Activated CD8-positive, alpha-beta memory T cell treated with anti-CD3 and anti-CD28 coated beads for 36 hours (primary cell): ENCODE measurements around the gene DOC2B. TPM values are rescaled to one million over a fixed set of nuclear protein-coding genes. Genes with fewer than 3 reads are reported as not detected.
"Not testable (repeated sequence)": the region's sequence is repeated elsewhere in the genome, so short reads cannot be mapped to it uniquely, and the experiment has no call there.

ENCODE experiments used
- CTCF ChIA-PET: fragments of 350-600 bp; sonication (Branson Sonifier 250); formaldehyde crosslinking; loops from one replicate; lab custom pipeline; 2021; ENCODE audit warnings: antibody characterized with exemption; lab: Charles Lee
- POLR2A ChIA-PET: fragments of 350-600 bp; sonication (Branson Sonifier 250); formaldehyde crosslinking; loops from one replicate; lab custom pipeline; 2021; ENCODE audit warnings: antibody characterized with exemption; lab: Charles Lee
- total RNA-seq, 2 experiments: library from RNA; stranded (reverse); gene quantifications; one replicate each; pipeline ENCODE4 v1.2.3, GENCODE V29; 2021

The DOC2B gene
- total RNA-seq, 2 experiments from 2014 or later = 0.13 to 0.21 TPM

DNA sequence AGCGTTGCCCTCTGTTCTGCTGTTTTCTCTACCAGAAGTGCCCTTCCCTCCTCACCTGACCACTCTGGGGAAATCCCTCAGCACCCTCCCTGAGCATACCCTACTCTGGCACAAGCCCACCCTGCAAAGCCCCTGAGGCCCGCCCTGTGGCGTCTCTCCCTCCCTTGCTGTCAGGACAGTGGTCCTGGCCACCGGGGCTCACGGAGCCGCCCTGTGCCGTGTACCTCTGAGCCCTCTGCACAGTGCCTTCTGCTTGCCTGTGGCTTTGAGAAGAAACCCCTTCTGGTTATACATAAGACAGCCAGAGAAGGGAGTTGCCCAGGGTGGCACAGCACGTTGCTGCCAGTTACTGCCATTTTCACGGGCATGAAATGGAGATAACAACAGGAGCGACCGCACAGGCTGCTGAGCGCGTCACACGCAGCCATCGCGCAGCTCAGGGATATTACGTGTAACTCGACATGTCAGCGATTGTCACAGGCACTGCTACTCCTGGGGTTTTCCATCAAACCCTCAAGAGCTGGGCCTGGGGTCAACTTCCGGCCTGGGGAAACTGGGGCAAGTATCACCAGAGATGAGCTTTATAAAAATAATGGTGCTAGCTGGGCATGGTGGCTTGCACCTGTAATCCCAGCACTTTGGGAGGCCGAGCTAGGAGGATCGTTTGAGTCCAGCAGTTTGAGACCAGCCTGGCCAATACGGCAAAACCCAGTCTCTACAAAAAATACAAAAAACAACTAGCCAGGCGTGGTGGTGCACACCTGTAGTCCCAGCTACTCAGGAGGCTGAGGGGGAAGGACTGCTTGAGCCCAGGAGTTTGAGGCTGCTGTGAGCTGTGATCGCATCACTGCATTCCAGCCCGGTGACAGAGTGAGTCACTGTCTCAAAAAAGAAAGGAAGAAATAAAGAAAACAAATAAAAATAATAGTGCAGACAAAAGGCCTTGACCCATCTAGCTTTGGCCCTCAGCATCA, 29.3 kb downstream of the DOC2B start:
- ChIA-PET CTCF (no interaction called here), POLR2A (no interaction called here)

DNA sequence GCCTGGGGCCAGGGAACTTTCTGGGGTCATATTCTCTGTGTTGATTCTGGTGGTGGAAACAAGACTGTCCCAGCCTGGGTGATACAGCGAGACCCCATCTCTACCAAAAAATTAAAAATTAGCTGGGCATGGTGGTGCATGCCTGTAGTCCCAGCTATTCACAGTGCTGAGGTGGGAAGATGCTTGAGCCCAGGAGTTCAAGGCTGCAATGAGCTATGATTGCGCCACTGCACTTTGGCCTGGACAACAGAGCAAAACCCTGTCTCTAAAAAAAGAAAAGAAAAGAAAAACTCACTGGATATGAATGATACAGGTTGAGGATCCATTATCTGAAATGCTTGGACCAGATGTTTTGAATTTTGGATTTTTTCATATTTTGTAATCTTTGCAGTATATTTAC, 30.4 kb downstream of the DOC2B start:
- ChIA-PET CTCF (interaction anchor here (1.1 kb wide), 1 partner anchor 32 kb away, joined by 3 read pairs; no protein-coding TSS in a partner anchor), POLR2A (no interaction called here)

DNA sequence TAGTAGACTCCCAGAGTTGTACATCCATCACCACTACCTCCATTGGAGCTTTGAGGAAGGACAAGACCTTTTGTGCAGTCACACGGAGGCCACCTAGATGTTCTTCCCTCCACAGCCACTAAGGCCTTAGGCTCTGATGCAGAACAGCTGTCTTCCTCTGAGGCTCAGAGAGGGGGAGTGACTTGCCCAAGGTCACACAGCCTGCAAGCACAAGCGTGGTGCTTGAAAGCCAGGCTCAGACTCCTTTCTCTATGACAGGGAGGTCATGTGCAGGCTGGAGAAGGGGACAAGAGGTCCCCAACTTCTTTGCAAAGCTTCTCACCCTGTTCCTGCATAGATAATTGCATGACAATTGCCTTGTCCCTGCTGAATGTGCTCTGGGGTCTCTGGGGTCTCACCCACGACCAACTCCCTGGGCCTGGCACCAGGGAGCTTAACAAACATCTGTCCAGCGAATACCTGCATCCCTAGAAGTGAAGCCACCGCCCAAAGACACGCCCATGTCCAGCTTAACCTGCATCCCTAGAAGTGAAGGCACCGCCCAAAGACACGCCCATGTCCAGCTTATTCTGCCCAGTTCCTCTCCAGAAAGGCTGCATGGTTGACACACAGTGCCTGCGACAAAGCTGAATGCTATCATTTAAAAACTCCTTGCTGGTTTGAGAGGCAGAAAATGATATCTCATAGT, 31.4 kb downstream of the DOC2B start:
- CTCF ChIA-PET = interaction anchor here (0.6 to 1.1 kb wide), 2 partner anchors 33 to 538 kb away, joined by 3 read pairs; no protein-coding TSS in a partner anchor
- POLR2A ChIA-PET = no interaction called here

DNA sequence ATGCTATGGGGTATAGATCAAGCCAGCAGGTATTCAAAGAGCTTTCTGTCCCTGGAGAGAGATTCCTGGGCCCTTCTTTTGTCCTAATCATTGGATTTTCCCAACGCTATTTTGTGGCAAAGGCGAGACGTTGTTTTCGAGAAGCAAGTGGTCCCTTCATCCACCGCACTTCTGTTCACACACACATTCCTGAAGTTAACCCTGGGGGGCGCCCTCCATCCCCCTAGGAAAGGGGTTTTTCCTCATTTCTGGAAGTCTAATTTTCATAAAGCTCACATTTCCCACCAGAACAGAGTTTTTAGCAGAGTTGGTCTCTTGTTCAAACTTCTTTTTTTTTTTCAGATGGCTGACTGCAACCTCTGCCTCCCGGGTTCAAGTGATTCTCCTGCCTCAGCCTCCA, 32.2 kb downstream of the DOC2B start:
- ChIA-PET POLR2A (no interaction called here), CTCF (interaction anchor here (0.6 kb wide), 1 partner anchor 540 kb away, joined by 3 read pairs; no protein-coding TSS in a partner anchor)

DNA sequence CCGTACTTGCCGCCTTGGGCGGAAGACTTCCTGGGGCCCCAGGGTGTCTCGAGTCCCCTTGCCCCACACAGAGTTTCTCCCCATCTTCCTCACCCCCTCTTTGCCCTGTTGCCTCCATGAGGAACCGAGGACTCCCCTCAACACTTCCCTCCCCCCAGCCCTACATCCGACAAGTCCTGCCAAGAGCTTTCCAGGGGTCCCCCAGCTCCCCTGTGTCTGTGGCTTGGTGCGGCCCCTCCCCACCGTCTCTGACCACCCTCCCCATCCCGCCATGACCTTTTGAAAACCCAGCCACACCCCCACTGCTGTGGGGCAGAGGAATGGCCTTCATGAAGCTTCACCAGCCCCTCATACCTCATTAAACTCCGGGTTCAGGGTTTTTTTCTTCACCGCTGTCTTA, 32.7 kb downstream of the DOC2B start:
- CTCF ChIA-PET = interaction anchor here (0.6 kb wide), 1 partner anchor 541 kb away, joined by 3 read pairs; no protein-coding TSS in a partner anchor
- POLR2A ChIA-PET = no interaction called here

DNA sequence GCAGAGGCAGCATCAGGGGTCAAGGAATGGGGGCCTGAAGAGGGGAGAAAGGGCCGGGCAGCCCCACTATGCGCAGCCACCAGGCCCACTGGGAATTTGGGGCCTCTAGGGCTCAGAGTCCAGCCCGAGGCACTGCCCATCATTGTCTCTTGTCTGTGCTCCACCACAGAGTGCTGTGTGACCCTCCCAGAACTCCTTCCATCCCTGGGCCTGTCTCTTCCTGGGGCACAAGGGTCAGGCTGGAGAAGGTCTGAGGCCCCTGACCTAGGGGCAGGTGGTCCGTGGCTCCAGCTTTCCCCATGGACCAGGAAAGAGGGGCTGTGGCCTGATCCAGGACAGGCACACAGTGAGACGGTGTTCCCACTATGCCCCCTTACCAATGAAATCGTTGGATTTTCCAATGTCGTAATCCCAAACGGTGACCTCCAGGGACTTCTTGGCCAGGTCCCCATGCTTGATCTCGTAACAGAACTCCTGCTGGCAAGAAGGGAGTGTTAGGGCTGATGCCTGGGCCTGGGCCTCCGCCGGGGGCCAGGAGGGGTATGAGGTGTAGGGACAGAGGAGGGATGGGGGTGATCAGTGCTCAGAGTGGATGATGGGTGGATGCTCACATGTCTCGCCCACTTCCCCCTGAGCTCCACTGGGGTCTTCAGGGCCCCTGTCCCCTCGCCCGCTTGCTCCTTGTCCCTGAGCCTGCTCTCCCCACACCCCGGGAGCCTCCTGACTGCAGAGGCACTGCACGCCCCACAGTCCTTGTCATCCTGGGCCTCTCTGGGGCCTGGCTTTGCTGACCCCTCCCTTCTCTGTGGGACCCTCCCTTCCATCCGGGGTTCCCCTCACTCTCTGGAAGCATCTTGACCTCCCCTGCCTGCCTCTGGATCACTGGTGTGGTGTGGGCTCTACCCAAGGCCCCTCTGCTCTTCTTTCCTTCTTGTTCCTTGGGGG, 33.4 kb downstream of the DOC2B start:
- ChIA-PET CTCF (no interaction called here), POLR2A (no interaction called here)

DNA sequence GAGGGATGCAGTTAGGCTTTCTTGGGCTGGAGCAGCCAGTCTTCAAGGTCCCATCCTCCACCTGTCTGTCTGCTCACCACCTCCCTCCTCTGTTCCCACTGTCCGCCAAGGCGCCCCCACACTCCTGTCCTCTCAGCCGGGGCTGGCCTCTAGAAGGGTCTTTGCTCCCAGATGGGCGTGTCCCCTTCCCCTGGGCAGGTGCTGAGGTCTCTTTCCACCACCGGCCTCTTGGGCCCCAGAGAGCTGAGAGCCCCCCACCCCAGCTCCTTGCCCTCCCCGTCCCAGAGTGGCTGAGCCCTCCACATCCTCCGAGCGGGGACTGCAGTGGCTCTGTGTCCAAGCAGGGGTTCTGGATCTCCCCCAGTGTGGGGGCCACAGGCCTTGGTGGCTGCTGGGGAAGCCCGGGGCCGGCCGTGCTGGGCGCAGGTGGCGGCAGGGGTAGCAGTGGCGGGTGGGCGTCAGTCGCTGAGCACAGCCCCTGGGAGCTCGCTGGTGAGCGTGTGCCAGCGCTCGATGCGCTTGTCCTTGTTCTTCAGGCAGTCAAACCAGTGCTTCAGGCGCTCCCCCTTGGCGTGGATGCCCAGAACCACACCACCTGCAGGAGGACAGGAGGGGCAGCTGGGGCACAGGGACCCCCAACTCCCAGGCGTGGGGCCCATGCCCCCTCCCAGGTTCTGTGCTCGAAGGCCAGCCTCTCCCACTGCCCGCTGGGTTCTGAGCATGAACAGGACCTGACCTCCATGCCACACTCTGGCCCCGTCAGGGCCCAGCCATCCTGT, 34.3 kb downstream of the DOC2B start:
- ChIA-PET POLR2A (no interaction called here), CTCF (interaction anchor here (1.2 kb wide), 1 partner anchor 392 kb away, joined by 3 read pairs; no protein-coding TSS in a partner anchor)

DNA sequence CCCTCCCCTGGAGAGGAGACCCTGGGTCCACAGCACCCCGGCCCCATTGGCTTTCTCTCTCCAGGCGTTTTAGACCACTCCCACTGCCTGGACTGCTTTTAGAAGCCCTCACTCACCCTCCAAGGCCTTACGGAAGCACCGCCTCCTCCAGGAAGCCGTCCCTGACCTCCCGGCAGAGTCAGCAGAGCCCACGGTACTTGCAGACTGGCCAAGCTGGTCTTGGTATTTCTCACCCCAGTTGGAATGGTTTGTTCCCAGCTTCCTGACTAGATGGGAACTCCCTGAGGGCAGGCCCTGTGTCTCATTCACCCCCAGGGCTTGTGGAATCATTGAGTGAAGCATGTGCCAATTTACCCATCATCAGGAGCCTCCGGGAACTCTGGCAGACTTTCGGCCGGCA, 34.9 kb downstream of the DOC2B start:
- ChIA-PET POLR2A (no interaction called here), CTCF (interaction anchor here (1.2 kb wide), 1 partner anchor 392 kb away, joined by 3 read pairs; no protein-coding TSS in a partner anchor)

DNA sequence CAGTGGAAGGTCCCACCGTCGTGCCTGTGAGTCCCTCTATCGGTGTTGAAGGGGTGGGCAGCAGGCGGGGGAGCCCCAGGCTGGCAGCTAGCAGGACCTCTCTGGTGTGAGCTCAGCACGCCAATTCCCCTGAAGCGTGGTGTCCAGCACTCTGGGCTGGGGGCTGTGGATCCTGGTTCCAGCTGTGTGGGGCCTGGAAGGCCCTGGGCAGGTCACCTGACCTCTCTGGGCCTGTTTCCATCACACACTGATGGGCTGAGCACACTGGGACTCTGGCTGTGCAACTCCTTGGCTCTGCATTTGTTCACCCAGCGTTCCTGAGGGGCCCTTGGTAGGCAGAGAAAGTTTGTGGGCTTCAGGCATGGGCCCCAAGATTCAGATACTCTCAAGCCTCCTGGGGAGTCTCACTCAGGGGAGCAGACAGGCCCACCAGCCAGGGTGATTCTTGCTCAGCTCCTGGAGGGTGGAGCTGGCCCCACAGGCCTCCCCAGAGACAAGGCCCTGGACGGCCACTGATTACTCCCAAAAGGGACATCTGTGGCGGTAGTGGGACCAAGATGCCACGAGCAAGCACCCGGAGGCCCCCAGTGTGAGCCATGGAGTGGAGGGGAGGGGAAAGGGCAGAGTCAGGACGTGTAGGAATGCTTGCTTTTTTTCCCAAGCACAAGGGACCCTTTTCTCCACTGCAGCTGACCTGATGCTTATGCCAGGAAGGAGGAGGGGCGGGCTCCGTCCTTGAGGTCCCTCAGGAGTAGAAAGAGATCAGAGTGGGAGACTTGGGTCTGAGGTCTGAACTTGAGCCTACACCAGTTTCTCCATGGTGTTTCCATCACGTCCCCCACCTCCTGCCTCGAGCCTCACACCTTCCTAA, 35.5 kb downstream of the DOC2B start:
- POLR2A ChIA-PET = no interaction called here
- CTCF ChIA-PET = interaction anchor here (1.2 to 1.7 kb wide), 2 partner anchors 240 to 393 kb away, joined by 3 to 4 read pairs; no protein-coding TSS in a partner anchor

DNA sequence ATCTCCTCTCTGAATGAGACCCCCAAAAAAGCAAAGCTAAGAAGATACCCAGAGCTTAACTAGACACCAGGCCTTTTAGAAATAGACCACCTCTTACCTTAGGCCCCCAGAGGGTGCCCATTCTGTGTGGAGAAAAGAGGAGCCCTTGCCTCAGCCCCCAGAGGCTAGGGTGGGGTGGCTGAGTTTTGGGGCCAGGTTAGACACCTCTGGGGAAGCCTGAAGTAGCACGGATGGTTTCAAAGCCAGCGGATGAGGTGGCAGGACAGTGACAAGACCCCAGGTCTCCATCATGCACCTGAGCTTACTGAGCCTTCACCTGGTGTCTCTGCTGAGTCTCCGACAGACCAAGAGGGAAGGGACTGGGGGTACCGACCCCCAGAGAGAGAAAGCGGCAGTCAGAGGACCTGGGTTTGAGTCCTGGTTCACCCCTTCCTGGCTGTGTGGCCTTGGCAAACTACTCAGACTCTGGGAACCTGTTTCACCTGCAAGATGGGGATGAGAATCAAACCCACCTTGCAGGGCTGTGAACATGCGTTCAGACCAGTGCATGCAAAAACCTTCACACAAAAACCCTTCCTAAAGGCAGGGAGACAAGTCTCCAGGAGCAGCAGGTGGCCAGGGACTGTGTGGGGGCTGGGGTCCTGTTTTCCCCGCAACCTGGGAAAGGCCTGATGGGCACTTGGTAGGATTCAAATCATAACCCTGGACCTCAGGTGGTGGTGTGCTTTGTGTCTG, 36.3 kb downstream of the DOC2B start:
- ChIA-PET POLR2A (no interaction called here), CTCF (interaction anchor here (1.7 kb wide), 1 partner anchor 240 kb away, joined by 4 read pairs; no protein-coding TSS in a partner anchor)

DNA sequence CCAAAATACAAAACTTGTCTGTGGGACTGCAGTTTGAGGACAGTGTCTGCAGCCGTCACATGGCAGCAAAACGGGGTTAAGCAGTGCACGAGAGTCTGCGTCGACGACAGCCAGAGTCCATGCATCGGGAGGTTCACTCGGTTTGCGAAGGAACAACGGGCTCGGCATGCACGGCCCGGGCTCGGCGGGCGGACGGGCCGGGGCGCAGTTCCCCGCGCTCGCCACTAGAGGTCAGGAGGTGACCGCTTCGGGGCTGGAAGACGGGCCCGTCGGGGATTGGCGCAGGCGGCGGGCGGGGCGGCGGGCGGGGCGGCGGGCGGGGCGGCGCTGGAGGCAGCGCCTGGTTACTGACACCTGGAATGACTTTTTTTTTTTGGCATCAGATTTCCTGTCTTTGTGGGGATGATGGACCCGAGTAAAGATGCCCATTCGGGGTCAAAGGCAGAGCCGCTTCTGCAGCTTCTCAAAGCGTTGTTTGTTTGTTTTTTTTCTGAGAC, 37.6 kb downstream of the DOC2B start:
- ChIA-PET CTCF (interaction anchor here (1.1 to 1.7 kb wide), 3 partner anchors 242 to 833 kb away, joined by 3 to 4 read pairs (median 3); no protein-coding TSS in a partner anchor), POLR2A (no interaction called here)

DNA sequence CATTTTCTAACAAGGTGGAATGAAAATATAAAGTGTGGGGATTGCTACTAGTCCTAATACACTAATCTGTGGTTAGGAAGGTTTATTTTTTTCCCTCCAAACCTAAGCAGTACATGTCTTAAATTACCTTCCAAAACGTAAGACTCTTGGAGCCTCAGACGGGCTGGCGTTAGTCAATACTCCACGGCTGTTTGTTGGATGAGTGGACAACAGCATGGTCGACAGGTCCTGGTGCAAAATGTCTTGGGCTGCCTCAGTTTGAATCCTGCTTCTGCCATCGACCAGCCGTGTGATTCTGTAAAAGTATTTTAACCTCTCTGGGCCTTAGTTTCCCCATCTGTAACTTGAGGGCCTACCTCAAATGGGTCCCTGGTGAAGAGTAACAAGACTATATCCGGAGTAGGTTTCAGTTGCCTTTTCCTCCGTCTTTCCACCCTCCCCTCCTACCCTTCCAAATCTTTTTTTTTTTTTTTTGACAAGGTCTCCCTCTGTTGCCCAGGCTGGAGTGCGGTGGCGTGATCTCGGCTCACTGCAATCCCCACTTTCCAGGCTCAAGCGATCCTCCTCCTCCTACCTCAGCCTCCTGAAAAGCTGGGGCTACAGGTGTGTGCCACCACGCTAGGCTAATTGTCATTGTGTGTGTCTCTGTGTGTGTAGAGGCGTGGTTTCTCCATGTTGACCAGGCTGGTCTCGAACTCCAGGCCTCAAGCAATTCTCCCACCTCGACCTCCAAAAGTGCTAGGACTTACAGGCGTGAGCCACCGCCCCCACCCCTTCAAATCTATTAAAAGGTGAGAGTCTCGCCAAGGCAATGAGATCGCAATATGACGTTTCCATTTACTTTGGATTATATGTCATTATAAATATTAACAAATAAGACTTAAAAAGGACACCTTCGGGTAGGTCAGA, 38.3 kb downstream of the DOC2B start:
- POLR2A ChIA-PET = no interaction called here

DNA sequence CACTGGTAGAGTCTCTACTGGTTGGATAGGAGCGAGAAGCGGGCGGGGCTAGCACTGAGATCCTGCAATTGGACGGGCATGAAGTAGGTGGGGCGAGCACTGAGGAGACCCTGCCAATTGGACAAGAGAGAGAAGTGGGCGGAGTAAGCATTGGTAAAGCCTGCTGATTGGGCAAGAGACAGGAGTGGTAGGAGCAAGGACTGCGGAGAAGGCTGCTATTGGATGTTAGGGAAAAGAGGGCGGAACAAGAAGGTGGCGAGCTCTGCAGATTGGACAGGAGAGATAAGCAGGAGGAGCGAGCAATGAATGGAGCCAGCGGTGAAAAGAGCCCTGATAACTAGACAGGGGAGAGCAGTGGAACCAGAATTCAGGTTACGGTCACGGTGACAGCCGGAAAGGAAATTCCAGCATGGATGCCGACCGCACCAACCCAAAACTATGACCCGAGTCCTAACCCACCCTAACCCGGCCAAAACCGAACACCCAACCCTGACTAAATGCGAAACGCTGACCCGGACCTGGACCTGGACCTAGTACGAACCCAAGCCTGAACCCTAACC, 39.3 kb downstream of the DOC2B start:
- ChIA-PET POLR2A (no interaction called here), CTCF (no interaction called here)

More for the DNA sequence above, 38.3 kb downstream of the DOC2B start:
- CTCF ChIA-PET = interaction anchor here (1.1 to 1.6 kb wide), 2 partner anchors 270 to 833 kb away, joined by 3 read pairs; no protein-coding TSS in a partner anchor

DNA sequence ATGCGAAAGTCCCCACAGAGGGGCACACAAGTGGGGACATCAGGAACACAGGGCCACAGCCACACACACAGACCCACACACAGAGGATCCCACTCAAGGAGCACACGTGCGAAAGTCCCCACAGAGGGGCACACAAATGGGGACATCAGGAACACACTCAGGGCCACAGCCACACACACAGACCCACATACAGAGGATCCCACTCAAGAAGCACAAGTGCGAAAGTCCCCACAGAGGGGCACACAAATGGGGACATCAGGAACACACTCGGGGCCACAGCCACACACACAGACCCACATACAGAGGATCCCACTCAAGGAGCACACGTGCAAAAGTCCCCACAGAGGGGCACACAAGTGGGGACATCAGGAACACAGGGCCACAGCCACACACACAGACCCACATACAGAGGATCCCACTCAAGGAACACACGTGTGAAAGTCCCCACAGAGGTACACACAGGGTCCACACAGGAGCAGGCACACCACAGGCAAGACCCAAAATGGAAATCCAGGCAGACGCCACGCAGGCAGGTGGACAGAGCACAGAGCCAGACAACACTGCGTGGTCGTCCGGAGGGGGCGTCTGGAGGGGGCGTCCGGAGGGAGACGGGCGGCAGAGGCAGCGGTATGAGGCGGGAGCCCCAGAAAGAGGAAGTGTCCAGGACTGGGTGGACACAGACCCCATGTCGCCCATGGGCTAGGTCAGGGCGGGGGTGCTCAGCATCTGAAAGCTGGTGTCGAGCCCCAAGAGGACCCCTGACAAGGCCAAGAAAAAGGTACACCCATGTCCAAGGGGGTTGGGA, 41.8 kb downstream of the DOC2B start:
- CTCF ChIA-PET, POLR2A ChIA-PET: not testable (repeated sequence)
